ENCODE results near the gene MAPK8IP2.

GRCh38 chr22:50564289-50564688, 36.3 kb upstream of the MAPK8IP2 start:
- no peak for TF ChIP-seq CTCF (IDR thresholded peaks at IDR 0.05; ENCODE audit: insufficient read depth, low read length, poor library complexity, severe bottlenecking)
- TF ChIP-seq EZH2phosphoT487 (conservative IDR thresholded peaks at IDR 0.05; ENCODE audit: low read length): no peak
